GM15510 (cell line): ENCODE results near the gene SLC25A26.

ENCODE experiments used
- POLR2A ChIP-seq: IDR thresholded peaks from 3 replicates; pipeline ENCODE4 v1.6.1; 2011; ENCODE audit warnings: borderline replicate concordance; ENCODE audit not compliant: insufficient read length; ENCODE audit errors: extremely low read depth

Gene SLC25A26

DNA sequence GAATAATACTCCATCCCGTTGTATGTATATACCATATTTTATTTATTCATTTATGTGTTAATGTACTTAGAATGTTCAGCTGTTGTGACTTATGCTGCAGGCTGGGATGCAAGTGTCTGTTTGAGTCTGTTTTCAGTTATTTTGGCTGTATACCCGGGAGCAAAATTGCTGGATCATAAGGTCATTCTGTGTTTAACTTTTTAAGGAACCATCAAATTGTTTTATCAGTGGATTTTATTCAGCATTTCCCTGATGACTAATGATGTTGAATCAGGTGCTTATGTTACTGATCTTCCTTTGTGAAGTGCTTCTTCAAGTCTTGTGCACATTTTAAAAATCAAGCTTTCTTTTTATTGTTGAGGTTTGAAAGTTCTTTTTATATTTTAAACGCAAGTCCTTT lies 118.1 kb downstream of the SLC25A26 start:
- no peak for TF ChIP-seq POLR2A

DNA sequence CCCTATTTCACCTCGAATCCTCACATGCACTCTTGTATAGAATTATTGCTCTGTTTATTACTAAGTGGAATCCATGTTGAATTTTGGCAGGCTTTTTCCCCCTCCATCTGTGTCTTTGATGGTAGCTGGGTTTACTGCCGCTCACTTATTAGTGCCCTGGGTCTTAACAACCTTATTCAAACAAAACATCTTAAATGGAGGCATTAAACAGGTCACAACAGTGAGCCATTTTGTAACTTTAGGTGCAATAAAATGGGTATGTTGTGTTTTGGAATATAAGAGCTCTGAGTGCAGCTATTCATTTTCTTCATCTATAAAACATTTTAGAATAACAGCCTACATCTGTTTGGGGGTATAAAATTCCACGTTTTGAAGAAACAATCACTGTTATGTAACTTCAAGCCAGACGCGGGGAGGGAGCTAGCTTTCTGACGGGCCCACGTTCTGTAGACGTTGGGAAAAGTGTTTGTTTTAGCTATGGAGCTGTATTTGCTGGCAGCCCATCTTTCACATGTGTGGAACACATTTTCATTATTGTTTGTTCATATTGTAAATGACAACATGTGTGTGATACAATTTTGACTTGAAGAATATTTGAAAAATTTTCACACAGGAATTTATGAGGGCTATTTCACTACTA lies 122.0 kb downstream of the SLC25A26 start:
- no peak for TF ChIP-seq POLR2A

DNA sequence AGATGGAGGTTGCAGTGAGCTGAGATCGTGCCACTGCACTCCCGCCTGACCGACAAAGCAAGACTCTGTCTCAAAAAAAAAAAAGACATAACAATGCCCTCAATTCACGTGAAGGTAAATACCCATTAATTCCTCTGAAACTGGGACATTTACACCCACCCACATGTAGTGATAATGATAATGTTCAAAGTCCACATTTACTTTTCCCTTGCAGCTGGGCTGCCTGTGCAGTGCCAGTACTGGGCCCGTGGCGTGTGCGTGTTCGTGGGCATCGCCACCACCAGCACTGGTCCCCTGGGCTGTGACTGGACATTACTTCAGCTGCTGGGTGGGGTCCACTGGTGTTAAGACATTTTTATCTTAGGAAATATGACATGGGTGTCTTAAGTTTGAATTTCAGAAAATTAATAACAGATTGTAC lies 123.6 kb downstream of the SLC25A26 start:
- TF ChIP-seq POLR2A, result no peak

DNA sequence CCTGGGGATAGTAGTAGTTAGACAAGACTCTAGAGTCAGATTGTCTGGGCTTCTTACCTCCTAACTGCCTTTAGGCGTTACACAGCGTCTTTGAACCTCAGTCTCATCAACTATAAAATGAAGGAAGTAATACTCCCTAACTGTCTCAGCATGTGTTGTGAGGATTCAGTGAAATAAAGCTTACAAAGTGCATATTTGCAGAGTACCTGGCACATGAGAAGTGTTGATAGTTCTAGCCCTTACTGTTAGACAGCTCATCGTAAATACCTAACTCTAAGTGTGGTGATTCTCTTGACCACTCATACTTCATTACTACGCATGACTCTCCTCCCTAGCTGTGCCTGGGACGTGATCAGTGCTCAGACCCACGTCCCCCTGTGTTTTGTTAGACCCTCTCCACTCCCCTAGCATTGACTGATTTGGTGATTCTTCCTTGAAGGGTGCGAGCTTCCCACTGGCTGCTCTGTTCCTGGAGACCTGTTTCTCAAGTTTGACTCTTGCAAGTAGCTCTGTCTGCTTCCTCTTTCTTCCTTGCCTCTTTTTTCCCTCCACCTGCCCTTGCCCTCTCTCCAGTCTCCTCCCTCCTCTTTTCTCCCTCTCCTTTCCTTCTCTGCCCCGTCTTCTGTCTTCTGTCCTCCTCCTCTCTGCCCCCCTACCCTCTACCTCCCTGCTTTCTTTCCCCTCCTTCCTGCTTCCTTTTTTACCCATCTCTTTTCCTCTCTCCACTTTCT lies 124.2 kb downstream of the SLC25A26 start:
- no peak for TF ChIP-seq POLR2A

DNA sequence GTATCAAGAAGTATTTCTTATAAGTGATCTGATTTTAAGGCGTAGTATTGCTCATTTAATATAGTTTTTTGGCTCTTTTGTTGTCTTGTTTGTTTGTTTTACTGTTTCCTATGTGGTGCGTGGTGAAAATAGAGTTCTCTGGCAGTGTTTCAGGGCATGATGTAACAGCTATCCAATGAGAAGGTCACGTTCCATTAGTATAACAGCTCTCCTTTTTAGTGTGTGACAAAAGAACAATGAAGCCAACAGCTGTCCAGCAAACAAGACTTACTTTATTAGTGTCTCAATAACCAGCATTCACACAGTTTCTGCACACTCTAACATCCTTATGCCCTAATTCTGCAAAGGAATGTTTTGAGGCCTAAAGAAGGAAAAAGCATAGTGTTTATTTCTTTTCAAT lies 127.9 kb downstream of the SLC25A26 start:
- TF ChIP-seq POLR2A, result no peak

DNA sequence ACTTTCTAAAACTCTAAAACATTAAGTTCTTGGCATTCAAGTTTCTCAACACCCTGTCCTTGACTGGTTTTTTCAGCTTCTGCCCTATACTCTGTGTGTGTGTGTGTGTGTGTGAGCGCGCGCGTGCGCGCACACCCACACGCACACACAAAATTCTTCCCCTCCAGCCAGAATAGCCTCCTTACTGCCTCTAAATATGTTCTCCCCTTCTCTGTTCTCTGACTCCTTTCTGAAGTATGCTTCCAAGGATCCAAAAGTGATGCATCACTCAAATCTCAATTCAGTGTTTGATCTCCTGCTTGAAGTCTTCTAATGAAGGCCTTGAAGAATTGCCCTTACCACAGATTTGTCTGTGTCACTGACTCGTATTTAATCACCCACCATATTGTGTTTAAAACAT lies 129.8 kb downstream of the SLC25A26 start:
- TF ChIP-seq POLR2A, result no peak

DNA sequence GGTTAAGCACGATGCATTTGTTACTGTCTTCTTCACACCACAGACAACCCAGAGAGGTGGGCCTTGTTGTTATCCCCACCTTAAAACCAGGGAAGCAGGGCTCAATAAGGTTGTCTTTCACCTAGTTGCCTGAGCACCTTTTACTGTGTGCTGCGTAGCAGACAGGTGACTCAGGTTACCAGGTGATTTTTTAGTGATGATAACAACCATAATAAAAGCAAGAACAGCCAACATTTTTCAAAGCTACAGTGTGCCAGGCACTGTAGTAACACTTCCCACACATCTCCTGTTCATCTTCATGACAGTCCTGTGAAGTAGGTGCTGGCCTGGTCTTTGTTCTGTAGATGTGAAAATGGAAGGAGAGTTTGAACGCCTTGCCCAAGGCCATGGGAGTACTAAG lies 132.2 kb downstream of the SLC25A26 start:
- TF ChIP-seq POLR2A, result no peak

DNA sequence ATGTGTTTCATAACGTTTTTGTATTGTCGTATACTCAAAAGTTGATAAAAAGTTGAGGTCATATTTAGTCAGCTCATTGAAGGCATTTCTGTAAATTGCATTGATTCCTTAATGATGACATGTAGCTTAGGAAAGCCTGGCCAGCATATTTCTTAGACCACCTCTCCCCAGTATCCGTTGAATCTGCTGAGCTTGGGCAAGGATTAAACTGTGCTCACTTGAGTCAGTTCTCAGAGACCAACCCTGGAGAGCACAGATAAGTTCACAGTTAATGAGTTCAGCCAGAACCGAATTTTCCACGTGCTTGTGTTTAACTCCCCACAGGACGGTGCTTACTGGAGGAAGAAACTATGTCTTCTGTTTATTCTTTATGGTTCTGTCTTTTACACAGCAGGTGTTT lies 132.7 kb downstream of the SLC25A26 start:
- TF ChIP-seq POLR2A, result no peak

DNA sequence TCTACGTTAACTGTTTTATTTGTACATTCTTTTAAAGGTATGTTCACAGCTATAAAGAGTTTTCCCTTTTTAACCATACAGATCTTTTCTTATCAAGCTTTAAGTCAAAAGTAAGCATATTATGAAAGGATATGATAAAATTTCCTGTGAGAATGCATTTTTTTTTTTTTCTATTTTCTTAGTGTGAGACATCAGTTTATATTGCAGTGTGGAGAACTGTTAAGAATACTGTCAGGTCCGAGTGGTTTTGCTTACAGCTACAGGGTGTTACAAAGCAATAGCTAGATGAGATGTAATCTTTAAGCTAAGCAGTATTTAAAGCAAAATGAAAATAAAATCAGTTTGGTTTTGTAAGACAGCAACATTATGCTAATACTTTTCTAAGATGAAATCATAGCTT lies 133.2 kb downstream of the SLC25A26 start:
- TF ChIP-seq POLR2A, result no peak

DNA sequence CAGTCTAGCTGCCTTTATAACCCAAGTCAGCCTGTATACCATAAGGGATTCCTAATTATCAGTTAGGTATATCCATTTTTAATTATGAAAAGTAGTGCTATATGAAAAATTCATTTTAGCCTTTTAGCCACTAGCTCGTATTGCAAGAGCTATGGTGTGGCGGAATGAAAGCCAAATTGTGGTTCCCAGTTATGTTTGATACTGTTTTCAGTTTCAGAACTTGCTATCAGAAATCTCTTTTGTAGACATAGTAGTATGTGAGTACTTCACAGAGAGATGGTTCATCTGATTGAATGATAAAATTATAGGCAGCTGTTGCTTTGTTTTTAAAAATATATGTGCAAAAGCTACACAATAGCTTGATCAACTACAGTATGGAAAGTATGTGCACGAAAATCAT lies 134.6 kb downstream of the SLC25A26 start:
- TF ChIP-seq POLR2A, result no peak

DNA sequence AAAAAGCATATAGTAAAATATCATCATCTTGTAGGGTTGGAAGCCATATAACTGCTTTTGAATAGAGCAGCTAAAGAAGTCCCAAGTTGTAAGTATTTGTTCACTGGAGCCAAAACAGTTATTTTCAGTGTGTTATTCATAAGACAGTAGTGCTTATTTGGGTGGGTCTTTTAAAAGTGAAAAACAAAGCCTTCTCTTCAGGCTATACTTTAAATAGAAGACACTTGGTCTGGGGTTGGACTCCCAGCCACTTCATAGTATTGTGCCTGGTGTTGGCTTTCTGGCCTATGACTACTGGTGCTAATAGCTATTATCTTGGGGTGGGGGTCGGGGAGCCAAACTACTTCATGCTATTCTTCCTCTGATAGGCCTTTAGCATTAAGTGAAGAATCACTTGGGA lies 135.2 kb downstream of the SLC25A26 start:
- no peak for TF ChIP-seq POLR2A

DNA sequence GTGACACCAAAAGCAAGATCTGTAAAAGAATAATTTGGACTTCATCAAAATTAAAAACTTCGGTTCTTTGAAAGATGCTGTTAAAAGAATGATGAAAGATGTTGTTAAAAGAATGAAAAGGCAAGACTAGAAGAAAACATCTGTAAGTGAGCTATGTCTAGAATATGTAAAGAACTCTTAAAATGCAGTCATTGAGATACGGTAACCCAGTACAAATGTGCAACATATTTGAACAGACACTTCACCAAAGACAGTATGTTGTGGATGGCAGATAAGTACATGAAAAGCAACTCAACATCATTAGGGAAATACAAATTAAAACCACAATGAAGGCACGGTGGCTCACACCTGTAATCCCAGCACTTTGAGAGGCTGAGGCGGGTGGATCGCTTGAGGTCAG lies 140.6 kb downstream of the SLC25A26 start:
- no peak for TF ChIP-seq POLR2A

DNA sequence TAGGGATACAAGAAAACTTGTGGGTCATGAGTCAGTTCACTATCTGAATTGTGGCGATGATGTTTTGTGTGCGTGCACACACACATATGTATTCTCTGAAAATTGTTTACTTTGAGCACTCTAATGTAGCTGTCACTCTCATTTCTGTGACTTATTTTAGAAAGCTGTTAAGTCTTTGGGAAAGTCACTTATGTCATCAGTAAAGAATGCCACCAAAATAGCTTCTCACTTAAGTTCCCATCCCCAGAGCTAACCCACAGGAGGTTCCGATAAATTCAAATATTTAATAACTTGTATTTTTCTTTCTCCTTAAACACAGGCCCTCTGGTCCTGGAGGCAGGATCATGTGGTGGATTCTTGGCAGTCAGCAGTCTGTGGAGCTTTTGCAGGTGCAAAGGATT lies 141.7 kb downstream of the SLC25A26 start:
- no peak for TF ChIP-seq POLR2A

DNA sequence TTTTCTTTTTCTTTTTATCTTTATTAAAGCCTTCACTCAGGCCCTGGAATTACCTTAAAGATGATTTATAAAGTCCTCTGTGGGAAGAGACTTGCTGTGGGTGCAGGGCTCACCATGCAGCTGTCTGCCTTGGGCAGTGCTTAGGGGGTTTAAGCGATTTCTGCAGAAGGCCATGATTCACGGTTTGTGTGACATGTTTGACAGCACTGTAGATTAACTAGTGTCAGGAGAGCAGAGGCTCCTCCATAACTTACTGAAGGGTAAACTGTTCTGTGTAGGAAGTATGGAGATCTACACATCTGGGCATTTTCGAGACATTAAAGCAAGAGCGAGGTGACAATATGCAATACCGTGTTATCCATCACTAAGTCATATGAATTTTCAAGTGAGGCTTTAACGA lies 142.3 kb downstream of the SLC25A26 start:
- TF ChIP-seq POLR2A, result no peak

DNA sequence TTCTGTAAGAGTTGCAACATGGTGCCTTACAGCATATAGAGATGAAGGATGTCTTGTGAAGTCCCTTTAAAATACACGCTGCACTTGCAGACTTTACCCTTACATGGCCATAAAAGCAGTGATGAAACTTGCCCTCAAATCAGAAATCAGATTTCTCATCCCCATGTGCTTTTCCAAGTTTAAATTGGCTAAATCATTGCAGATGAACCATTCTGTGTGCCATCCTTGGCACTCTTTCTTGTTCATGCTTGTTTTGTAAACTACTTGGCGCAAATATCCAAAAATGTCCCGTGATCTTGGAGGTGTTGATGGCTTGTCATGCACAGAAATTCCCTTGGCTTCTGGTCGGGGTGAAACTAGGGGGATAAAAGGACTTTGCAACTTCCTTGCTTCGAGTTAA lies 144.3 kb downstream of the SLC25A26 start:
- no peak for TF ChIP-seq POLR2A

DNA sequence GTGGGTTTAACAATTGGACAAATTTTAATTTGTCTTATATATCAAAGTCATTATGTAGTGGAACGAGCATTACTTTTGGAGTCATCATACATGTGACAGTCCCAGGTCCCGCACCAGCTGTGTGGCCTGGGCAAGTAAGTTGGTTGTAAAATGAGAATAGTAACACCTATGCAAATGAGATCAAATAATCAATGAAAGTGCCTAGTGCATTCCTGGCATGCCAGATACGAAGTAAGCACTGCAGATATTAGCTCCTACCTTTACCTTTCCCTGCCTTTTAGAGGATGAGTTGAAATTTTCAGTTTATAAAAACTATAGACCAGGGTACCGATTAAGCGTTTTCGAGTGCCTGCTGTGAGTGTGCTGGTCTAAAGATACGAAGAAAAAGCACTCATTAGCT lies 145.9 kb downstream of the SLC25A26 start:
- TF ChIP-seq POLR2A, result no peak

DNA sequence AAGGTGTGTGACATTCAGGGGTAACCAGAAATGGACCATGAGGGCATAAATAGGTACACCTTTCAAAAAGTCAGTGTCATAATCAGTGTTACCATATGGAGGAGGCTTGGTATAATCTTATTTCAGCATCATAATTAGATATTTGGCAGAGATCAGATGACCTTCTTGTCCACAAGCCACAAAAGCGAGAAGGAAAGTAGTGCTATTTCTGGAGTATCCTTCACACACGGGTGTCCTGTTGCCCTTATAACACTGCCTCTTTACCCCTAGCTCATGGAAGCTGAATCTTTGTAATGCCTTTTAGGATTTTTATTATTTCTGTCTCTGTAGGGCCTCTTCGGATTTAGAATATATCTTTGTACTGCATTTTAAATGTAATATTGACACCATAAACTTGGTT lies 147.2 kb downstream of the SLC25A26 start:
- no peak for TF ChIP-seq POLR2A

DNA sequence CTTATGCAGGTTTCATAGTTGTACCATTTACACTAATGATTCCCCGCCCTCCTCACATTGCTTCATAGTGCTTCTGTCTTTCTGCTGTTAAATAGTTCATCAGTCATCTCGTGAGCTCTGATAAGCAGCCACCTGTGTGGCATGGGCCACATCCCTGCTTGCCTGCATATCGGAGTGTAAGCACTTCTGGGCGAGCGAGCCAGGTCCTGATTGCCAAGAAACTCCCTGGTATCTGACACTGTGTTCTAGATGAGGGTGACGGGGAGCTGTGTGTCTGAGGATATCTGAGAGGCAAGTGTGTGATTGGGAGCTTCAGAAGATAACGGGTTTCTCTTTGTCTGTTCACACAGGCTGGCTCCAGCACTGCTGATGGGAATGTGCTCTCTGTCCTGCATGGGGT lies 149.4 kb downstream of the SLC25A26 start:
- no peak for TF ChIP-seq POLR2A

DNA sequence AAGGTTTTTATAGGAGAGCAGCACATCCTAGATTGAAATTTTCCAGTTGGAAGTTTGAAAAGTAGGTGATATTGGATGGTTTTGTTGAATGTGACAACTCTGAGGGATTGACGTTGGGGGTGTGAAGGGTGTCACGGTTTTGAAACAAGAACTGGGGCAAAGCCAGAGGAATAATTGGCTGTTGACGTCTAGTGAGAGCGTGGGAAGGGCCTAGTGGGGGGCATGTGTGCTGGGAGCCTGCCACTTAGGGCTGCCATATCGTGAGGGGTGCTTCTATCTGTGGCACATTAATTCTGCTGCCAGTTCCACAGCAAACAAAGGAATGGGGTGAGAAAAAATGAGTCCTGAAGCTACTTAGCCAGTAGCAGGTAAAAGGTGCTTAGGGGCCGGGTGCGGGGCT lies 150.6 kb downstream of the SLC25A26 start:
- TF ChIP-seq POLR2A, result no peak
